Gastrocnemius medialis (tissue), 4 donors: ENCODE measurements around the gene CDK10.

ENCODE experiments used
- CTCF ChIP-seq, 5 experiments: fragments of 450-650 bp in 3 of 5; fragments of 200-600 bp in 2 of 5; sonication (generic) in 2 of 5; IDR thresholded peaks in 4 of 5; conservative IDR thresholded peaks in 1 of 5; 1 replicate in 4 of 5; 2 replicates in 1 of 5; pipeline ENCODE4 v1.5.1; 2016 to 2019; ENCODE audit warnings: antibody characterized with exemption in 5 of 5, mild to moderate bottlenecking in 3 of 5, moderate library complexity in 3 of 5
- POLR2A ChIP-seq, 2 donors: fragments of 450-650 bp; IDR thresholded peaks; one replicate each; pipeline ENCODE4 v1.6.1; 2017; ENCODE audit warnings: antibody characterized with exemption in 2 of 2, mild to moderate bottlenecking in 2 of 2, moderate library complexity in 2 of 2

- TF ChIP-seq CTCF (IDR thresholded peaks at IDR 0.05 in 4 of 5, conservative IDR thresholded peaks at IDR 0.05 in 1 of 5): no peak
- TF ChIP-seq POLR2A (IDR thresholded peaks at IDR 0.05): no peak
Observed at GRCh38 chr16:89645122-89645521, 41.4 kb upstream of the CDK10 start.
